ENCODE results near the gene PCNX2.
A peak's percentile ranks its signal among the peaks of the same experiment; 100 is the strongest.

PCNX2 gene

GRCh38 chr1:232950197-232951176 lies 345.0 kb downstream of the PCNX2 start, which contains the start of gene NTPCR:
Gene NTPCR (plus strand): TSS chr1:232950611. CDS start chr1:232950711, 100 bp downstream.
- peak; percentile 55 for DNase-seq

- no peak for DNase-seq
Observed at GRCh38 chr1:232949636-232950196, 345.8 kb downstream of the PCNX2 start.

GRCh38 chr1:232944347-232944746 lies 351.2 kb downstream of the PCNX2 start:
- DNase-seq = no peak

- no peak for DNase-seq
Observed at GRCh38 chr1:232943679-232944252, 351.8 kb downstream of the PCNX2 start.

GRCh38 chr1:232942413-232943294 lies 352.9 kb downstream of the PCNX2 start:
- no peak for DNase-seq

GRCh38 chr1:232940262-232940661 lies 355.3 kb downstream of the PCNX2 start:
- no peak for DNase-seq

GRCh38 chr1:232939748-232940147 lies 355.8 kb downstream of the PCNX2 start:
- DNase-seq = no peak

- no peak for DNase-seq
Observed at GRCh38 chr1:232938926-232939325, 356.6 kb downstream of the PCNX2 start.

GRCh38 chr1:232937741-232938375 lies 357.7 kb downstream of the PCNX2 start:
- DNase-seq = no peak

GRCh38 chr1:232936941-232937340 lies 358.6 kb downstream of the PCNX2 start:
- DNase-seq = no peak
